HG03439 (cell line): Measurements from ENCODE around the gene ZNF10.

Experiments used
- ATAC-seq: cut with Tn5 transposase; IDR thresholded peaks from one replicate; pipeline ENCODE4 v1.9.1; 2021; ENCODE audit warnings: mild to moderate bottlenecking, moderate library complexity; ENCODE audit not compliant: unreplicated experiment

Gene ZNF10

GRCh38 chr12:133192847-133193246 is 62.4 kb downstream of the ZNF10 start:
- no peak for ATAC-seq

GRCh38 chr12:133201888-133202287 is 71.5 kb downstream of the ZNF10 start:
- ATAC-seq = no peak

GRCh38 chr12:133202493-133203343 is 72.3 kb downstream of the ZNF10 start:
- no peak for ATAC-seq

- ATAC-seq = no peak
These were observed 73.2 kb downstream of the ZNF10 start for GRCh38 chr12:133203344-133204263.

GRCh38 chr12:133204264-133204603 is 73.8 kb downstream of the ZNF10 start:
- no peak for ATAC-seq

- no peak for ATAC-seq
These were observed 76.0 kb downstream of the ZNF10 start for GRCh38 chr12:133206390-133206789.
